GM12865 (cell line): ENCODE data around the gene PADI1.

Experiments
- DNase-seq: peaks from one replicate; pipeline ENCODE4 v3.0.0; 2010; ENCODE audit warnings: low read depth
- H3K4me3 ChIP-seq: 2 replicates; pipeline ENCODE4 v1.5.1; 2011; ENCODE audit warnings: mild to moderate bottlenecking, low read depth, low read length, control low read depth
- CTCF ChIP-seq: IDR thresholded peaks from 2 replicates; pipeline ENCODE4 v1.5.1; 2011; ENCODE audit warnings: low read length, control low read depth, low read depth, inconsistent platforms; ENCODE audit not compliant: insufficient read depth; ENCODE audit errors: missing control alignments

Gene PADI1

GRCh38 chr1:17272646-17273045, 67.7 kb downstream of the PADI1 start:
- H3K4me3 ChIP-seq = no peak overlapping the region
- TF ChIP-seq CTCF = no peak

GRCh38 chr1:17273096-17273495, 68.2 kb downstream of the PADI1 start:
- no peak for TF ChIP-seq CTCF
- no peak for DNase-seq
- no peak overlapping the region for H3K4me3 ChIP-seq

More at GRCh38 chr1:17272646-17273045, 67.7 kb downstream of the PADI1 start:
- no peak for DNase-seq

GRCh38 chr1:17274186-17275170, 69.5 kb downstream of the PADI1 start:
- no peak overlapping the region for H3K4me3 ChIP-seq
- TF ChIP-seq CTCF = peak; percentile 86
- DNase-seq = peak; percentile 88

GRCh38 chr1:17276568-17276967, 71.6 kb downstream of the PADI1 start:
- H3K4me3 ChIP-seq = no peak overlapping the region
- DNase-seq = no peak
- no peak for TF ChIP-seq CTCF

- no peak for TF ChIP-seq CTCF
Observed at GRCh38 chr1:17277511-17278159, 72.7 kb downstream of the PADI1 start.

GRCh38 chr1:17278996-17279830, 74.3 kb downstream of the PADI1 start:
- H3K4me3 ChIP-seq = no peak overlapping the region
- DNase-seq = no peak
- no peak for TF ChIP-seq CTCF

More at GRCh38 chr1:17277511-17278159, 72.7 kb downstream of the PADI1 start:
- no peak for DNase-seq
- H3K4me3 ChIP-seq = no peak overlapping the region
